HG02938 (cell line): Measurements from ENCODE around the gene ATP6V1C2.

ENCODE experiments used
- ATAC-seq: cut with Tn5 transposase; IDR thresholded peaks from one replicate; pipeline ENCODE4 v1.9.1; 2021; ENCODE audit warnings: mild to moderate bottlenecking, moderate library complexity; ENCODE audit not compliant: unreplicated experiment

Gene ATP6V1C2, protein sequence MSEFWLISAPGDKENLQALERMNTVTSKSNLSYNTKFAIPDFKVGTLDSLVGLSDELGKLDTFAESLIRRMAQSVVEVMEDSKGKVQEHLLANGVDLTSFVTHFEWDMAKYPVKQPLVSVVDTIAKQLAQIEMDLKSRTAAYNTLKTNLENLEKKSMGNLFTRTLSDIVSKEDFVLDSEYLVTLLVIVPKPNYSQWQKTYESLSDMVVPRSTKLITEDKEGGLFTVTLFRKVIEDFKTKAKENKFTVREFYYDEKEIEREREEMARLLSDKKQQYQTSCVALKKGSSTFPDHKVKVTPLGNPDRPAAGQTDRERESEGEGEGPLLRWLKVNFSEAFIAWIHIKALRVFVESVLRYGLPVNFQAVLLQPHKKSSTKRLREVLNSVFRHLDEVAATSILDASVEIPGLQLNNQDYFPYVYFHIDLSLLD

DNA sequence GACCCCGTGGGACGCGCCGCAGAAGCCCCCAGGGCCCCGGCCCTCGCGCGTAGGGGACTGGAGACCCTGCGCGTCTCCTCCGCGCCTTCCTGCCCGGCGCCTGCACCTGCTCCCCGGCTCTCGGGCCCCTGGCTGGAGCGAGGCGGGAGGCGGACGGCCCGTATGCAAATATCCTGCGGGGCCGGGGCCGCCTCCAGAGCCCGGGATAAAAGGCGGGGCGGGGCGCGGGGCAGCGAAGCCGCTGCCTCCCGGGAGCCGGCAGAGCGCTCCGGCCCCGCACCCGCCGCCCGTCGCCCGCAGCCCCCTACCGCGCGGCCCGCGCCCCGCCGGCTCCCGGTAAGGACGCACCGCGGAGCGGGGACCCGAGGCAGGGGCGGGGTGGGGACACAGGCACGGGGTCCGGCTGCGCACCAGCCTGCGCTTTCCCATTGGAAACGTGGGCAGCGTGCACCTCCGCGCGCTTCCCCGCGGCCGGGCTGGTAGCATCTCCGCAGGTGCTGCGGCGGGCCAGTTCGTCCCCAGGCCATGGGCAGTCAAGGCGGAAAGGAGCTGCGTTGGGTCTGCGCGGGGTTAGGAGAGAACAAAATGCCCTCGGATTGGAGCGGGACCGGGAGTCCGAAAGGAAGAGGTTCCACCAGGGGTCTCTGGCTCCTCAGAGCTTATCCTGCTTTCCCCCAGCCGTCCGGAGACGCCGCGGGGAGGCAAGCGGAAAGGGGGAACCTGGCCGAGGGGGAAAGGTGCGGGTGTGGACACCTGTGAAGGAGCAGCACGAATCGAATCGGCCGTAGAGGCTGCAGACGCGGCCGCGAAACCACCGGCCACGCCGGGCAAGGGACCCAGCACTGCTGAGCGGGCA lies at the start of gene ATP6V1C2:
TSS of gene ATP6V1C2 (plus strand) at position 235 of the 856 bp plus-strand sequence. CDS start 1,220 bp downstream, outside the sequence.
- no peak for ATAC-seq

DNA sequence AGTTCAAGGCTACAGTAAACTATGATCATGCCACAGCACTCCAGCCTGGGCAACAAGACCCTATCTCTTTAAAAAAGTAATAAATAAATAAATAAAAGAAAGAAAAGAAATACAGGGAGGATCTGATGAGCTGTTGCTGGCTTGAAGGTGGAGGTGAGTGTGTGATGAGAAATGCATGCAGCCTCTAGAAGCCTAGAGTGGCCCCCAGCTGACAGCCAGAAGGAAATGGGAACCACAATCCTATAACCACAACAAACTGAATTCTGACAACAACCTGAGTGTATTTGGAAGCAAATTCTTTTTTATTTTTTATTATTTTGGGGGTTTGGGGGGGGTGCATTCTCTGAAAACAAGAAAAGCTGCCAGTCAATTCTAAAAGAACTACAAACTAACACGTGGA lies 46.3 kb upstream of the ATP6V1C2 start:
- no peak for ATAC-seq

DNA sequence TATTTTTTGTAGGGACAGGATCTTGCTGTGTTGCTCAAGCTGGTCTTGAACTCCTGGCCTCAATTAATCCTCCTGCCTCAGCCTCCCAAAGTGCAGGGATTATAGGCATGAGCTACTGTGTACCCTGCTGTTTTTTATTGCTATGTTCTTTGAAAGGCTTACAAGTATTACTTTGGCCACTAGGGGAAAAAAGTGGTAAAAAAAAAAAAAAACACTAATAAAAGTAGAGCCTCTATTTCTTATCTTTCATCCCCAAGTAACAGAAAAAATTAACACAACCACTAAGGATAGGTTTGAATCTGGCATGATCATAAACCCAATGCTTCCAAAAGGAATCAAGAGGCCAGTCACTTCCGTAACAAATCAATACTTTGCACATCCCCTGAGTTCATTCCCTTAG lies 43.2 kb upstream of the ATP6V1C2 start:
- ATAC-seq: no peak

DNA sequence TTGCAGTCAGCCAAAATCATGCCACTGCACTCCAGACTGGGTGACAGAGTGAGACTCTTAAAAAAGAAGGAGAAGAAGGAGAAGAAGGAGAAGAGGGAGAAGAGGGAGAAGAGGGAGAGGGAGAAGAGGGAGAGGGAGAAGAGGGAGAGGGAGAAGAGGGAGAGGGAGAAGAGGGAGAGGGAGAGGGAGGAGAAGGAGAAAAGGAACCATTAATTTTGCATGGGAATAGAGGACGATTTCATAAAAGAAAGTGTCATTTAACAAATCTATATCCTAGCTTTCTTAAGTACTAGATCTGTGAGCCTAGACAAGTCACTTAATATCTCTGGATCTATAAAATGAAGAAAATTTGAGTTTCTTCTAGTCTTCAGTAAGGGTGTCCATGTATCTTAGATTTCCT lies 41.2 kb upstream of the ATP6V1C2 start:
- no peak for ATAC-seq

DNA sequence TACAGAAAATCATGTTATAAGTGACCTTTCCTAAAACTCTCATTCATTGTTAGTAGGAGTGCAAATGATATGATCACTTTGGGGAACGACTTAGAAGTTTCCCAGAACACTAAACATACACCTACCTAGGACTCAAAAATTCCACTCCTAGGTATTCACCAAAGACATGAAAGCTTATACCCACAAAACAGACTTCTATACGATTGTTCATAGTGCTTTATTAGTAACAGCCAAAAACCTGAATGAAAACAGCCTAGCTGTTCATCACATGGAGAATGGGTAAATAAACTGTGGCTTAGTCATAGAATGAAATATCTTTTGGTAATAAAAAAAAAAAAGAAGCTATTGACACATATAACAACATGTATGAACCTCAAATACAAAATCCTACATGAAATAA lies 40.5 kb upstream of the ATP6V1C2 start:
- no peak for ATAC-seq

DNA sequence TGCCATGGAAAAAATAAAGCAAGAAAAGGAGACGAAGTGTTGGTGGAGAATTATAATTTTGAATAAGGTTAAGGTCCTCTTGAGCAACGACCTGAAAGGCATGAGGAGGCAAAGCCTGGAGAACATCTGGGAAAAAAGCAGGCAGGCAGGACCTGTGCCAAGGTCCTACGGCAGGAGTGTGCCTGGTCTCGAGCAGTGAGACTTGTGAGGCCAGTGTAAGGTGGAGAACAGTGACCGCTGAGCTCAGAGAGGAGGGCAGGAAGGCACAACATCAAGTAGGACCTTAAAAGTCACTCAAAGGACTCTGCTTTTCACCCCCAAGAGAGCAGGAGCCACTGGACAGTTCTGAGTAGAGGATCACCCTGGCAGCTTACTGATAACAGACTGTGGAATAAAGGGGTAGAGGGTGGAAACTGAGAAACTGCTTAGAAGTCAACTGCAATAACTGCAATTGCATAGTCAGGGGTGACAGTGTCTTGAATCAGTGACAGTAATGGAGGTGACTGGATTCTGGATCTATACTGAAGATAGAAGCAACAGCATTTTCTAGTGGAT lies 35.2 kb upstream of the ATP6V1C2 start:
- ATAC-seq: no peak

DNA sequence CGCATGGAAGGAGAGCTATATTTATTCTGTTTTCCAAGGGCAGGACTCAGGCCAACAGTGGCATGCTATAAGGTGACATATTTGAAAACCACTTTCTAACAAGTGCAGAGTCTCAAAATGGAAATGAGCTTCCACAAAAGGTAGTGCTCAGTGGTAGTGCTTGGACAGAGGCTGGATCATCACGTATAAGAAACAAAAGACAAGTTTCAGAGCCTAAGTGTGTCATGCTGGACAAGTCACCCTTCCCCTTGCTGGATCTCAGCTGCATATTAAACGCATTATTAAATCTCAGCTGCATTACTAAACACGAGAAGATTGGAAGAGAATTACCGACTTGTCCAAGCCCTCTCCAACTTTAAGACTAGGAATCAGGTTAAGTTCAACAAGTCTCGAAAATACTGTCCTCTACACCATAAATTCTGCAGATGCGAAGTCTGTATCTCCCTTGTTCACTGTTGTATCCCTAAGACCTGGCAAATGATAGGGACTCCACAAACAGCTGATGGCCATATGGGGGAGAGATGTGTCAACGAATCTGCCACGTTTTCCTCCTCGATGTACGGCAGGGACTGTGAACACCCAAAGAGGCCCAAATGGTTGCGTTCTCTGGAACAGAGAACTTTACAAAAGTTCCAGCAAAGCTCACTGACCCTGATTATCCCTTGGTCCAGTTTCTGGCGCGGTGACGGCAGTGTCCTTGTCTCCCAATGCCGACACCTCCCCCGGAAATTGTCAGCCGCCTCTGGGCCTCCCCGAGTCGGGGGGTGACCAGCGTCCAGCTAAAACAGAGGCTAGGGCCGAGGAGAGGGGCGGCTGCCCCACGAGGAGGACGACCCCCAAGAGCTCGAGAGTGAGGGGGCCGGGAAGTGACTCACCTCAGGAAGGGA lies 32.3 kb upstream of the ATP6V1C2 start:
- ATAC-seq: peak; percentile 25

DNA sequence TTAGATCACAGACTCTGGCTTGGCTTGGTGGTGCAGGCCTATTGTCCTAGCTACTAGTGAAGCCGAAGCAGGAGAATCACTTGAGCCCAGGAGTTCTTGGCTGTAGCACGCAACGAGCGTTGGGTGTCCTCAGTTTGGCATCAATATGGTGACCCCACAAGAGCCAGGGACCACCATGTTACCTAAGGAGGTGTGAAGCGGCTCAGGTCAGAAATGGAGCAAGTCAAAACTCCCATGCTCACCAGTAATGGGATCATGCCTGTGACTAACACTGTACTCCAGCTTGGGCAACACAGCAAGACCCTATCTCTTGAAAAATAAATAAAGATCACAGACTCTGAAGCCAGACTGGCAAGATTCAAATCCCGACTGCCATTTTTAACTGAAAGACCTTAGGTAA lies 29.9 kb upstream of the ATP6V1C2 start:
- no peak for ATAC-seq

DNA sequence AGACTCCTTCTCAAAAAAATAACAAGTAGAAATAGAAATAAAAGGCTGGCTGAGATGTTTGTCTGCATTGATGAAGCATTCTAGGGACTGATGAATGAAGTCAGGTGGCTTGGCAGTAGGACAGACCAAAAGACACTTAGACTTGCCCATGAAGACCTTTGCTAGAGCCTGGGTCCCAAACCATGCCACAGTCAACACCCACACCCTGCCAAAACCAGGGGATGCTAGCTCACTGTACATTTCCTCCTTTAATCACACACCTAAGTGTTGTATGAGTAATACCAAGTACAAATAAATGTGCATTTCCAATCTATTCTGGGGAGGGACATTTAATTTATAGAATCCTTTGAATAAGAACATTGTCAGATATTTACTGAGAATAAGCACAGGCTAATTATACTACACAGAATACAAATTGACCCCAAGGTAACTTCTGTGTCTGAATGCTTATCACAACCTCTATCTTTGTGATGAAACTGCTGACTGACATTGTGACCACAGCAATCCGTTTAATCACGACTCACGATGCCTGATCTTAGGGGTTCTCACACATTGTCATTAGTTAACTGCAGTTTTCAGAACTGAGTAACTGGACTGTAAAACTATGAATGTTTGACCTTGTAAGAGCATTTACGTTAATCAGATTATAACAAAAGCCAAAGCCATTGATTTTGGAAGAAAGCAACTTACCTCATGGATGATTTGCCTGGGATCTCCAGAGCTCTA lies 21.2 kb upstream of the ATP6V1C2 start:
- no peak for ATAC-seq

DNA sequence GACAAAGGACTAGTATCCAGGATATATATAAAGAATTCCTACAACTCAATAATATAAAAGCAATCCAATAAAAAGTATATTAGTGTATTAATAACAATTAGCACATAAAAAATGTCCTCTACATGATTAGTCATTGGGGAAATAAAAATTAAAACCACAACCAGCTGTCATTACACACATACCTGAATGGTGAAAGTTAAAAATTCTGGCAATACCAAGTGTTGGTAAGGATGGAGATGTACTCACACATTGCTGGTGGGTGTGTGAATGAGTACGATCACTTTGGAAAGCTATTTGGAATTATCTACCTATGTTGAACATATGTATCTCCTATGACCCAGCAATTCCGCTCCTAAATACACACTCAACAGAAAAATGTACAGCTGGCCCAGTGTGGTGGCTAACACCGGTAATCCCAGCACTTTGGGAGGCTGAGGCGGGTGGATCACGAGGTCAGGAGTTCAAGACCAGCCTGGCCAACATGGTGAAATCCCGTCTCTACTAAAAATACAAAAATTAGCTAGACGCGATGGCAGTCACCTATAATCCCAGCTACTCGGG lies 17.3 kb upstream of the ATP6V1C2 start:
- ATAC-seq: no peak

DNA sequence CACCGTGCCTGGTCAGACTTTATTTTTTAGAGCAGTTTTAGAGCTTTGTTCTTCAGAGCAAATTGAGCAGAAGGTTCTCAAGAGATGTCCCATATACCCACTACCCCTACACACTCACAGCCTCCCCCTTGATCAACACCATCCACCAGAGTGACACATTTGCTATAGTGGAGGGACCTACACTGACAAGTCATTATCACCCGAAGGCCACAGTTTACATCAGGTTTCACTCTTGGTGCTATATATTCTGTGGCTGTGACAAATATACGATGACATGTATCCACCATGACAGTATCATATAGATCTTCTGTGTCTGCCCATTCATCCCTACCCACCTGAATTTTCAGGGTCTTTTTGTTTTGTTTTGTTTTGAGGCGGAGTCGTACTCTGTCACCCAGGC lies 15.4 kb upstream of the ATP6V1C2 start:
- no peak for ATAC-seq

DNA sequence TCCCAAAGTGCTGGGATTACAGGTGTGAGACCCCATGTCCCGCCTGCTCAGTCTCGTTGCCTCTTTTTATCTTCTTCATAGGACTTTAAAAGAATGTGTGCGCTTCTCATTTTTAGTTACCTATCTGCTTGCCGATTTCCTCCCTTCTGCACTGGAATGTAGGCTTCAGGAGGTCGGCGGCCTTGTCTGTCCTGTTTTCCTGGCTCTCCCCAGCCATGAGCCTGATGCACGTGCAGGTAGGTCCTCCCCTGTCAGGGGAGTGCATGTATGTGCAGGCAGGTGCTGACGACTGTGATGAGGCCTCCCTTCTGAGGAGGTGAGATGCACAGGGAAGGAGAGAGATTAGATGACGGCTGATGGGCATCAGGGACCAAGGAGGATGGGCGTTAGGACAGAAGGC lies 13.6 kb upstream of the ATP6V1C2 start:
- no peak for ATAC-seq

DNA sequence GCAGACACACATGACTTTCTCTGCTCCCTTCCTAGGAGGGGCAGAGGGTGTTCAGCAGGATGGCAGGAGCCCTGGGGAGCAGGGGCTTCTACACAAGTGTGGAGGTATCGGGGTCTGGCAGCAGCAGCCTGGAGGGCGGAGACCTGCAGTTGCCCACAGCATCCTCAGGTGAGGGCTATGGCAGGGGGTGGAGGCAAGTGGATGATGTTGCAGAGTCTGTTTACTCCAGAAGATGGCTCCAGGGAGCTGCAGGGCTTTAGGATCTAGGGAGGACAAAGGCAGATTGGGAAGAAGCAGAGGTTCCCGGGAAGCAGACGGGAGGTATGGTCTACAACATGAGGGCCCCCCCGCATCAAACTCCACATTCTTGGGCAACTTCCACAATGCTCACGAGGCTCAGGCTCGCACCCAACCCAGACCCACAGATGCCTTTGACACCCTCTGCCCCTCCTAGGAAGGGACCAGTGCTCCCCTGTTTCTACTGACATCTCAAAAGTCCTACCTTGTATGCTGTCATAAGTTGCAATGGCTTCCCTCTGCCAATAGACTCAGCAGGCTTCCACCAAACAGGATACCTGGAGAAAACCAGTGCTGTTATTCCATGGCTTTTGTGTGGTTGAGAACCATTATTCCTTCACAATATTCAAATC lies 12.0 kb upstream of the ATP6V1C2 start:
- no peak for ATAC-seq

DNA sequence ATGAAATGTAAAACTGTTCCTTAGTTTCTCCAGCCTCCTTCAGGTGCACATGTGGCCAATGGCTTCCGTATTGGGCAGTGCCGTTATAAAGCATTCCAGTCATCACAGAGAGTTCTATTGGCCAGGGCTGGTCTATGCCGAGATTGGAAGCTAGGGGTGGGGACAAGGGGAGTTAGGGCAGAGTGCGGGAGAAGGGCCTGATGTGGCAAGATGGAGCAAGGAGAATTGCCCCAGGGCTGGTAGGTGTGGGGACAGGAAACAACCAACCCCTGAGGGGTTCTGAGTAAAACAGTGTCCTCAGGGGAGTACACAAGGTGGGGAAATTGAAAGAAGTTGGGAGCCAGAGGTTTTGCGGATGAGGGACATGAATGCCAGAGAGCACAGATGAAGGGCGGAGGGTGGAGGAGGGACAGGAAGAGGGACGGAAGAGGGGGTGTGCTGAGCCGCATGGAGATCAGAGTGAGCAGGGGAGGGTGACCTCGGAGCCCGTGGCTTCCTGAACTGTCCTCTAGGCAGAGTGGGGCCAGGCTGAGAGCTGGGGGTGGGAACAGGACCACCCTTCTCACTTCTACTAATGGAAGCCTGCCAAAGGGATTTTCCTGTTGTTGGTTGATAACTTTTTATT lies 9.1 kb upstream of the ATP6V1C2 start:
- no peak for ATAC-seq

DNA sequence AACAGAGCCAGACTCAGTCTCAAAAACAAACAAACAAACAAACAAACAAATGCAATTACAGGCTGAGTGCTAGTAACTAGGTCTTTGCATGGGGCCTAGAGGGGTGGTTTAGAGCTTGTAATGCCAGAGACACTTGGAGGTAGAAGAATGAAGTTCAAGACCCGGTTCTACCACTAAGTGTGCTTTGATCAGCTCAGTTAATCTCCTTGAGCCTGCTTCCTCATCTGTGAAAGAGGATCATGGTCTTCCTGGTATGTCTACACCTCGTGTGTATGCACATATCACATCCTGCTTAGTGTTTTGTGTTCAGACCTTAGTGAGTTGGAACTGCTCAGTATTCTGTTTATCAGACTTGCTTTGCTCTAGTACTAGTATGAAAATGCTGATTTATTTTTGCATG lies 4.8 kb upstream of the ATP6V1C2 start:
- no peak for ATAC-seq

DNA sequence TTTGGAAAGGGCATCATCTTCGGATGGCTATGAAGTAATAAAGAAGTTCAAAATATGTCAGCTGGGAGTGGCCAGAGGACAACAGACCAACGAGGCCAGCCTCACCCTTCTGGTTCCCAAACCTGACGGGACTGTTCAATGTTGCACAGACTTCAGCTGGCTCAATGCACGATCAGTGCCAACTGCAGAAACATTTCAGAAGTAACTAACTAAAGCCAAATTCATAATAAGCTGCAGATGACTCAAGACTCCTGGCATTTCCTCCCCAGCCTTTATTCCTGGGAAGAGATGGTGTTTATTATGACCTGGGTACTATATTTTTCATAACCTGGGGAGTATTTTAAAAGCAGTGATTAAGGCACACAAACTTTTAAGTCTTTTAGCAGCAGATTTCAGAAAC lies 3.8 kb upstream of the ATP6V1C2 start:
- no peak for ATAC-seq

DNA sequence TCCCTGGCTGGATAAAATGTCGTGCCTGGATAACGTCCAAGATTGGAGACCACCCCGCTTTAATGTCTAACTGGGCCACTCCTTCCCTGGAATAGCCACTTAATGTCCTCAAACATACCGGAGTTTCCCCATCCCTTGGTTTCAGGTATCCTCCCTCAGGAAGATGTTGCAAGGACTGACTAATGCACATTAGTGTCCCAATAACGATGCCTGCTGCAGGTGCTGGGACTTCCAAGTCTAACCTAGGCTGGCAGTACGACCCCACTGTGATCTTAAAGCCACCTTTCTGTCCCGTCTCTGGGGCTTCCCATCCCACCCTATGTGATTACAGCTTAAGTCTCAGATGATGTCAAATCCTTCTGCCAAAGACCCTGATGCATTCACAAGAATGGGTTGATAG lies 1.1 kb upstream of the ATP6V1C2 start:
- ATAC-seq: no peak

DNA sequence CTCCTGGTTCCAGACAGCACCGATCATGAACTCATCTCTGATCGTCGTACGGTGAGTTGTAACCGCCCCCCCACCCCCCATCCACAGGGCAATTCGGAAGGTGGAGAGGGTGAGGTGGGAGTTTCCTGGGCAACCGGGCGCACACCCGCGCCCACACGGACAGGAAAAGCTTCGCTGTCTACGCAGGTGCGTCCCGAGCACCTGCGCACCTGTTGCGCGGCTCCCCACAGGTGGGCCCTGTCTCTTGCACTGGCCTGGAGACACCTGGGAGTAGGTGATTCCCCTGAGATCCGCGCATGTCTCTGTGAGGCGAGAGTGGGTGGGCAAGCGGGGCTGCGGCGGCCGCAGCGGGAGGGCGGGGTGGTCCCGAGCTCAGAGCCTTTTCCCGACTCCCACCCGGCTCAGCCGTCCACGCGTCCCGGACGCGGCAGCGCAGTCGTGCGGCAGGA lies 459 bp upstream of the ATP6V1C2 start:
- ATAC-seq: no peak
